Measurements from ENCODE around the gene GNAI1. TPM values are rescaled to one million over a fixed set of nuclear protein-coding genes. Genes with fewer than 3 reads are reported as not detected.

Gene GNAI1
- total and polyA plus RNA-seq, 2 experiments from 2014 or later, result 57.4 to 58.7 TPM

GRCh38 chr7:80216996-80217842, 82.6 kb downstream of the GNAI1 start:
- Histone ChIP-seq H3K4me1 (ENCODE audit: insufficient read depth) (no peaks in the 10 kb centered on the region), H3K4me2 (no peak overlapping the region), H3K27ac (no peak overlapping the region), H3K4me3 (no peak overlapping the region), H2AFZ (no peak overlapping the region), H3K9me3 (ENCODE audit: low read depth) (no peaks in the 10 kb centered on the region), H3K79me2 (peaks cover 3% of the 10 kb centered on the region), H4K20me1 (ENCODE audit: insufficient read depth, poor library complexity, severe bottlenecking) (no peaks in the 10 kb centered on the region), H3K36me3 (replicated peaks; ENCODE audit: insufficient read depth, low read depth) (no peaks in the 10 kb centered on the region), H3K9me2 (replicated peaks; ENCODE audit: insufficient read depth) (no peaks in the 10 kb centered on the region), H3K27me3 (no peaks in the 10 kb centered on the region)
- no peak for DNase-seq (ENCODE audit: low spot score)
- TF ChIP-seq EZH2 (IDR thresholded peaks at IDR 0.05; ENCODE audit: borderline replicate concordance) (no peak), EZH2phosphoT487 (IDR thresholded peaks at IDR 0.05; ENCODE audit: low read depth, severe bottlenecking, unreplicated experiment) (no peak), CTCF (IDR thresholded peaks at IDR 0.05; ENCODE audit: poor library complexity) (no peak)
- WGBS (ENCODE audit: low lambda C conversion rate, missing lambda C conversion rate), result 90% methylated on average over 2 of the region's 2 CpGs

- H3K4me1 ChIP-seq (ENCODE audit: insufficient read depth), result no peaks in the 10 kb centered on the region
- WGBS (ENCODE audit: low lambda C conversion rate, missing lambda C conversion rate), result 78% methylated on average over 3 of the region's 3 CpGs
- no peak overlapping the region for H3K4me2 ChIP-seq
- no peaks in the 10 kb centered on the region for H3K36me3 ChIP-seq (replicated peaks; ENCODE audit: insufficient read depth, low read depth)
- peak; percentile 23 for DNase-seq (ENCODE audit: low spot score)
- no peak overlapping the region for H3K27ac ChIP-seq
- H3K79me2 ChIP-seq, result no peaks in the 10 kb centered on the region
- H3K27me3 ChIP-seq, result no peaks in the 10 kb centered on the region
- no peaks in the 10 kb centered on the region for H4K20me1 ChIP-seq (ENCODE audit: insufficient read depth, poor library complexity, severe bottlenecking)
- no peak overlapping the region for H3K4me3 ChIP-seq
- H2AFZ ChIP-seq, result no peak overlapping the region
- no peaks in the 10 kb centered on the region for H3K9me3 ChIP-seq (ENCODE audit: low read depth)
- H3K9me2 ChIP-seq (replicated peaks; ENCODE audit: insufficient read depth), result no peaks in the 10 kb centered on the region
- no peak for TF ChIP-seq EZH2phosphoT487 (IDR thresholded peaks at IDR 0.05; ENCODE audit: low read depth, severe bottlenecking, unreplicated experiment)
- no peak for TF ChIP-seq CTCF (IDR thresholded peaks at IDR 0.05; ENCODE audit: poor library complexity)
- no peak for TF ChIP-seq EZH2 (IDR thresholded peaks at IDR 0.05; ENCODE audit: borderline replicate concordance)
These were observed 84.1 kb downstream of the GNAI1 start for GRCh38 chr7:80218723-80219122.

GRCh38 chr7:80220022-80220634, 85.5 kb downstream of the GNAI1 start:
- H3K79me2 ChIP-seq, result no peaks in the 10 kb centered on the region
- H3K9me2 ChIP-seq (replicated peaks; ENCODE audit: insufficient read depth), result no peaks in the 10 kb centered on the region
- H4K20me1 ChIP-seq (ENCODE audit: insufficient read depth, poor library complexity, severe bottlenecking), result no peaks in the 10 kb centered on the region
- no peak overlapping the region for H3K4me3 ChIP-seq
- H3K27me3 ChIP-seq, result no peaks in the 10 kb centered on the region
- no peak overlapping the region for H3K27ac ChIP-seq
- H3K9me3 ChIP-seq (ENCODE audit: low read depth), result no peaks in the 10 kb centered on the region
- no peaks in the 10 kb centered on the region for H3K36me3 ChIP-seq (replicated peaks; ENCODE audit: insufficient read depth, low read depth)
- TF ChIP-seq EZH2phosphoT487 (IDR thresholded peaks at IDR 0.05; ENCODE audit: low read depth, severe bottlenecking, unreplicated experiment), result no peak
- TF ChIP-seq EZH2 (IDR thresholded peaks at IDR 0.05; ENCODE audit: borderline replicate concordance), result no peak
- TF ChIP-seq CTCF (IDR thresholded peaks at IDR 0.05; ENCODE audit: poor library complexity), result no peak
- no peak overlapping the region for H2AFZ ChIP-seq
- H3K4me1 ChIP-seq (ENCODE audit: insufficient read depth), result no peaks in the 10 kb centered on the region
- no peak for DNase-seq (ENCODE audit: low spot score)
- 99% methylated on average over 6 of the region's 6 CpGs for WGBS (ENCODE audit: low lambda C conversion rate, missing lambda C conversion rate)
- H3K4me2 ChIP-seq, result no peak overlapping the region

Data from hepatocyte (in vitro differentiated cells).